Measurements from ENCODE around the gene PILRB.

The PILRB gene

DNA sequence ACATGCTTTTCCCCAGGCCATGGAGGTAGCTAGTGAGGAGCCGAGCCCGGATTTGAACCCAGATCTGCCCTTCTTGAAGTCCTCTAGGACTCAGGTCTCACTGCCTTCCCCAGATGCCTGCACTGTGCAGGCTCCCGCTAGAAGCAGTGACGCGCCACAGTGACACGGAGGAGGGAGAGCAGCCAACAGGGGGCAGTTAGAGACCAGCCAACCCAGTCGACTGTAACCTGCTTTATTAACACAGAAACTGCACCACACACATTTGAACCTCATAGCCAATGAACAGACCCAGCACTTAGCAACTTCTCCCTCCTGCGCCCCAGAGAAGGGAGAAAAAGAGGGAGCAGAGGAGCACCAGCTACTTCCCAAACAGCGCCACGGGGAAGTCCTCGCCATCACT lies 42.7 kb downstream of the PILRB start:
- no peak for DNase-seq (ENCODE audit: low read depth in 2 of 2, low spot score in 1 of 2)

DNA sequence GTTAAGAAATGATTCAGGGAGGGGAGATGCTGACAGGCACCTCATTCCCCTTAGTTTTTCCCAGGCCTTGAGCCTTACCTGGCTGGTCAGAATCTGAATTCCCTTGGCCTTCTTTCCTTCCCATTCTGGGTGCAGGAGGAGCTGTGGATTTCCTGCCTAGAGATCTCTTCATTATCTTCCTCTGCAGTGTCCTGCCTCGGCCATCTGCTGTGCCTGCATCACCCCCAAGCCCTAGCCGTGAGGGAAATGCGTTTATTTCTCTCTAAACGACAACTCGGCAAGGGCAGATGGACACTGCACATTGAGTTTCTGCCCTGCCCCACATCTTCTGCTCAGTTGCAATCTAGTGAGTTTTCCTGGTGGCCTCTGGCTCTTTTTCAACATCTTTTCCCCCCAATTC lies 43.9 kb downstream of the PILRB start:
- DNase-seq (ENCODE audit: low read depth in 2 of 2, low spot score in 1 of 2): no peak

DNA sequence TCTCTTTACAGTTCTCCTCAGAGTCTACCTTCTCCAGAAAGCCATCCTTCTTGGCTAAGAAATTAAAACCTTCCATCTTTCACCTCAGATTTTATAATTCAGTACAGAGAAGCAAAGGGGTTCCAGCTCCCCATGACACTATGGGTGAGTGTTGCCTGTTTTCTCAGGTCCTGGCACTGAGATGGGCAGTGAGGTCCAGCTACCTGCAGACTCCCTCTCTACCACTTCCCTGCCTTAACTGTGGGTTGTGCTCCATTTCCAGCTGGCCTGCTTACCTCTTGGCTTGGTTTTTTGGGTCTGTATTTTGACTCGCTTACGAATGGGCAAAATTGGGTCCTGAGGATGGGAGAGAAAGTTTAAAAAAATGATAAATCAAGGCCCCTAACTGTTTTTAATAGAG lies 44.3 kb downstream of the PILRB start:
- DNase-seq (ENCODE audit: low read depth in 2 of 2, low spot score in 1 of 2): no peak

GRCh38 chr7:100406767-100407166 lies 48.9 kb downstream of the PILRB start:
- DNase-seq (ENCODE audit: low read depth in 2 of 2, low spot score in 1 of 2): no peak

GRCh38 chr7:100407285-100408180 lies 49.6 kb downstream of the PILRB start:
- no peak for DNase-seq (ENCODE audit: low read depth in 2 of 2, low spot score in 1 of 2)

GRCh38 chr7:100411101-100411500 lies 53.2 kb downstream of the PILRB start:
- DNase-seq (ENCODE audit: low read depth in 2 of 2, low spot score in 1 of 2): no peak

DNA sequence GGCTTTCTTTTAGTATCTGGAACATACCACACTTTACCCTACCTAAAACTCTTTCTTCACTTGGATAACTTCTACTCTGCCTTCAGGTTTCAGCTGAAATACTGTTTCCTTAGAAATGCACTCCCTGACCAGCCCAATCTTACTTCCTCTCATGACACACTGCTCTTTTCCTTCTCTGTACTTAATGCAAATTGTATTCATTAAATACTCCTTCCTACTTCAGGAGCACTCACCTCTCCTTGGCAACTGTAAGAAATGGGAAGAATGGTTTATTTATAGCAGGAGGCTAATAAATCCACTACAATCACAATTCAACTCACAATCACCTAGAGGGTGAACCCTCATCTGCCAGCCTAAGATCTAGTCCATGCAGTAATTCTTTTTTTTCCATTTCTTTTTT lies 55.4 kb downstream of the PILRB start:
- DNase-seq (ENCODE audit: low read depth in 2 of 2, low spot score in 1 of 2): no peak

DNA sequence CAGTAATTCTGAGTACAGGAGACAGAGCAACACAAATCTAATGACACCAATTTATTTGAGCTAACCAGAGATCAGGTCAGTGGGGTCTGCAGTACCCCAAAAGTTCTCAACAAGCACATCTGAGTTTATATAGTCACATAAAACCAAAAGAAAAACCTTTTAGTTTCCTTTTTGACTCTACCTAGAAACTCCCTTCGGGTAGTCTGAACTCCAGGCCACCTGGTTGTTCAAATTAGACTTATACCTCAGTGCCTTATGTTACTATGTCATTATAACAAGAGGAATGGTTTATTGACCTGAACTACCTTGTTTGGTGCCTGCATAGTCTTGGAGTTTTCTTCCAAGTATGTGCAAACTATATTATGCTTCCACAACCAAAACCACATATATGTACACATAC lies 56.0 kb downstream of the PILRB start:
- no peak for DNase-seq (ENCODE audit: low read depth in 2 of 2, low spot score in 1 of 2)

DNA sequence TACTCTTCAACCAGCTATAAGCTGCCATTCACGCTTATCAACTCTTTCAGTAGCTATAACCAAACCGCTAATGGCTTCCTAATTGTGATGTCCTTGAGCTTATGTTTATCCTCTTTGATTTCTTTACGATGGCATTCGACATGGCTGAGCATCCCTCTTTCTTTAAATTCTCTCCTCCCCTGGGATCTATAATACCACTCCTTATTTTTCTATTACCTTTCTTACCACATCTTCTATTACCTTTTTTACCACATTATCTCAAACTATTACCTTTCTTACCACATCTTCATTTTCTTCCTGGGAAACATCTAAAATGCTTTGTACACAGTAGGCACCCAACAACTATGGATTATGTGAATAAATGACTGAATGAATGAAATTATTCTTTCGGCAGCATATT lies 57.5 kb downstream of the PILRB start:
- DNase-seq (ENCODE audit: low read depth in 2 of 2, low spot score in 1 of 2): no peak

Measured in stimulated activated CD8-positive, alpha-beta memory T cell treated with anti-CD3 and anti-CD28 coated beads, Interleukin-4, amount 100 ng/mL, for 1 hour (primary cell).